Medulla oblongata (tissue), 1 donor: Measurements from ENCODE around the gene PTPRG.

Experiments used
- DNase-seq: peaks from one replicate; pipeline ENCODE4 v3.0.0-alpha.2; 2015; ENCODE audit errors: extremely low spot score

Gene PTPRG

GRCh38 chr3:61826161-61826560 lies 264.8 kb downstream of the PTPRG start:
- DNase-seq: no peak

GRCh38 chr3:61828184-61828874 lies 267.0 kb downstream of the PTPRG start:
- DNase-seq: no peak

- DNase-seq: peak; percentile 24
Measured at GRCh38 chr3:61828880-61829721, 267.7 kb downstream of the PTPRG start.

GRCh38 chr3:61829722-61830350 lies 268.5 kb downstream of the PTPRG start:
- DNase-seq: peak; percentile 44

- DNase-seq: no peak
Measured at GRCh38 chr3:61831973-61832372, 270.6 kb downstream of the PTPRG start.

- no peak for DNase-seq
Measured at GRCh38 chr3:61832375-61833229, 271.2 kb downstream of the PTPRG start.

- no peak for DNase-seq
Measured at GRCh38 chr3:61839256-61839655, 277.9 kb downstream of the PTPRG start.

GRCh38 chr3:61841111-61841845 lies 279.9 kb downstream of the PTPRG start:
- no peak for DNase-seq

GRCh38 chr3:61841988-61842387 lies 280.6 kb downstream of the PTPRG start:
- no peak for DNase-seq

- no peak for DNase-seq
Measured at GRCh38 chr3:61844346-61844745, 283.0 kb downstream of the PTPRG start.

GRCh38 chr3:61846488-61846887 lies 285.1 kb downstream of the PTPRG start:
- no peak for DNase-seq

- DNase-seq: peak; percentile 27
Measured at GRCh38 chr3:61847784-61848462, 286.6 kb downstream of the PTPRG start.

GRCh38 chr3:61848885-61849284 lies 287.5 kb downstream of the PTPRG start:
- peak; percentile 24 for DNase-seq

GRCh38 chr3:61853912-61854311 lies 292.5 kb downstream of the PTPRG start:
- DNase-seq: no peak

- no peak for DNase-seq
Measured at GRCh38 chr3:61855211-61855610, 293.8 kb downstream of the PTPRG start.

- DNase-seq: no peak
Measured at GRCh38 chr3:61857297-61857696, 295.9 kb downstream of the PTPRG start.

GRCh38 chr3:61858054-61858453 lies 296.7 kb downstream of the PTPRG start:
- peak; percentile 42 for DNase-seq

- DNase-seq: no peak
Measured at GRCh38 chr3:61861410-61861809, 300.0 kb downstream of the PTPRG start.

GRCh38 chr3:61862614-61863289 lies 301.4 kb downstream of the PTPRG start:
- DNase-seq: no peak

GRCh38 chr3:61863579-61863978 lies 302.2 kb downstream of the PTPRG start:
- DNase-seq: no peak
